Left cardiac atrium (tissue), 4 donors: ENCODE data around the gene SPEG. TPM values are rescaled to one million over a fixed set of nuclear protein-coding genes. Genes with fewer than 3 reads are reported as not detected.

Experiments
- ATAC-seq, 2 donors: fragments of 200-7000 bp; cut with Tn5 transposase; one replicate each; pipeline ENCODE4 v1.9.1; 2020; ENCODE audit warnings: mild to moderate bottlenecking in 2 of 2, moderate library complexity in 2 of 2
- DNase-seq: peaks from one replicate; pipeline ENCODE4 v3.0.0-alpha.2; 2020
- intact Hi-C, 2 donors: fragments of 100-400 bp; cut with DNase I; formaldehyde crosslinking; loops; one replicate each; pipeline versions ENCODE4 v1.14.1 to v1.15.1; 2022 to 2023
- total RNA-seq, 2 donors: library from RNA; stranded (reverse); fragmentation: NEBNext Ultra II Directional; extraction: Animal tissue kit (Norgen Biotek cat#: 25700); gene quantifications; one replicate each; pipeline ENCODE4 v1.2.1, GENCODE V29; 2021
- donor health status: DM: no; HTN: yes; CAD: no.
- donor health status: DM: no; HTN: yes; CAD: no; lungs with severe emphysema.
- donor health status: DM: yes; HTN: yes; CAD: no.
- donor health status: Dilated cardiomyopathy.

Gene SPEG
- total RNA-seq, 2 donors from 2014 or later, result 94.6 to 94.9 TPM

DNA sequence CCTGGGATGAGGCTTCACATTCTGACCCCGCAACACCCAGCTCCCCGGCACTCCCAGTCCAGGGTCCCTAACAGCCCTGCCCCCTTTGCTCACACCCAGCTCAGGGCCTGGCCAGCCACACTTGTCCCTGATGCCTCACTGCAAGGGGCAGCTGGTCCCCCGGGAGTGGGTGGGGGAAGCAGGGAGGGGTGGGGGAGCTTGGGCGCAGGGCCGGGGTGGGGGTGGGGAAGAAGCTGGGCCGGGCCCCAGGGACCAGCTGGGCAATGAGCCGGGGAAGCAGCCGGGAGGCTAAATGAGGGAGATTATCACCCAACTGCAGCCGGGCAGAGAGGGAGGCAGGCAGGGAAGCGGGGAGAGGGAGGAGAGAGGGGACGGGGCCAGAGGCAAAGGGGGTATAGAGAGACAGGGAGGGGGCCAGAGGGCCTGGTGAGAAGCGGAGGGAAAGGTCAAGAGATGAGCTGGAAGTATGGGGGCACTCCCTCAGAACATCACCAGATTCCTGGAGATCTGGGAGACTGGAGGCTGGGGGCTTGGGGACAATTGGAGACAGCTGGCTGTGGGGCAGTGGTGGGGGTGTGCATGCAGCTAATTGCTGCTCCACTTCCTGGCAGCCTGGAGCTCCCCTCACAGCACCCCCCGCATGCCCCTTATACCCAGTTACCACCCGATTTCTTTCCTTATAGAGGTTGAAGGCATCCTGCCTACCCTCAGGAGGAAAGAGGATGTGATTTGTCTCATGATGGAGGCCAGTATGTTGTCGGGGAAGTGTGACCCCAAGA, 77.1 kb downstream of the SPEG start:
- intact Hi-C loops, result no loop called here
- DNase-seq, result no peak
- no peak for ATAC-seq

DNA sequence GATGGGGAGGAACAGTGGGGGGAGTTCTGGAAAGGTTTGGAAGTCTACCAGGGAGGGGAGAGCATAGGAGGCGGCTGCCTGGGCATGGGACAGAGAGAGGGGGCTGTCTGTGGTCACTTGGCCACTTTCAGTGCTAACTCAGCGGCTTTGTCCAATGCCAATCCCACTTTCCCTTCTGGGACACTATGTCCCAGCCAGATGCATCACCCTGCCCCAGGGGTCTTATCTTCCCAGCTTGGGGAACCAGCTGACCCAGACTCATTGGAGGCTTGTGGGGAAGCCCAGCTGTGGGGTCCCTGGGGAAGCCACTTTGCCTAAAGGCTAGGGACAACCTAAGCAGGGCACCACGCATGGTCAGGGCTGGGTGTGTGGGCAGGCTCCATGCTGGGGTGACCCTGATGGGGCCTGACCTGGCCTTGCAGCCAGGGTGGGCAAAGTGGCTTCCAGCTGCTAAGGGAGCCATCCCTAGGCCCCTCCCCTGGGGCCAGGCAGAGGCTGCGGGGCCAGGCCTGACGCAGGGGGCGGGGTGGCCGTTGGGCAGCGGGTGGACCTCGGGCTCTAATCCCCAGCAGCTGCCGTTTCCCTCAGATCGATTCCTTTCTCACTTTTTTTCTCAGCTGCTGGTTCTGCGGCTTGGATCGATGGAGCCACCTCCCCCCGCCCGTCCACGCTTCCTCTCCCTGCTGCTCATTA, 78.0 kb downstream of the SPEG start:
- intact Hi-C loops, result no loop called here
- no peak for DNase-seq
- ATAC-seq, result no peak

DNA sequence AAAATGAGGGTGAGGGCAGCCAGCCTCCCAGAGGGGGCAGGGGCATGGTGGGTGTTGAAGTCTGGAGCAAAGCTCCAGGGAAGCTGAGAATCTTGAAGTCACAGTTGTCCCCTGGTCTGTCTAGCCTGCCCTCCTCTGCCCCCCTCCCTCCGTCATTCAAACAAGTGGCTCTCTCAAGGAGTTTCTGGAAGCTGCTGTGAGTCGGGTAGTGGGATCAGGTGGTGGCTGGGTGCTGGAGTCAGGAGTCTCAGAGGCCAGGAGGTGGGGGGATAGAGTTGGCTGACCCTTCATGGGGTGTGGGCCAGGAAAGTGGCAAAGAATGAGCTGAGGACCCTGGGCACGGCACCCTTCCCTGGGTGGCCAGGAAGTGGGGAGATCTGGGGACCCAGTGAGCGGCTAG, 79.1 kb downstream of the SPEG start:
- intact Hi-C loops, result no loop called here
- DNase-seq (no peak), ATAC-seq (no peak)

DNA sequence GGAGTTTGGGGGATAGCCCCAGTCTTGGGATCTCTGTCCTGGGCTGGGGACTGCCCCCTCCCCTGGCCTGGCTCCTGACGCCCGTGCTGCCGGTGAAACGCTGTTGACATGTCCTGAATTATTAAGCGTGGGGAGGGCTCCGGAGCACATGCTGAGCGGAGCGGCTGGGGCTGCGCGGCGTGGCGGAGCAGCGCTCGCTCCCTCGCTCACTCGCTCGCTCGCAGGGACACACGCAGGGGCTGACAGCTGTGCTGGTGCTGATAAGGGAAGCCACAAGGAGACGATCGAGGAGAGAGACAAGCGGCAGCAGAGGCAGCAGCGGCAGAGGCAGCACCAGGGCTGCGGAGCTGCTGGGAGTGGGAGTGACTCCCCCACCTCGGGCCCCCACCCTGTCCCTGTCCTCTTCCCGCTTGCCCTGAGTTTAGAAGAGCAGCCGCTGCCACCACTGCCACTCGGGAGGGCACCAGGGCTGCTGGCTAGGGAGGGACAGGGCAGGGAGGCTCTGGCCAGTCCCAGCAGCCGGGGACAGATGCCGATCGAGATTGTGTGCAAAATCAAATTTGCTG, 79.6 kb downstream of the SPEG start, which contains the start of gene ASIC4:
ASIC4 (plus strand) TSS at position 287 of the 566 bp plus-strand sequence; CDS start at position 530, 243 bp downstream.
- DNase-seq (no peak), ATAC-seq (peak; percentile 7 to 51)
- intact Hi-C loops, result no loop called here

DNA sequence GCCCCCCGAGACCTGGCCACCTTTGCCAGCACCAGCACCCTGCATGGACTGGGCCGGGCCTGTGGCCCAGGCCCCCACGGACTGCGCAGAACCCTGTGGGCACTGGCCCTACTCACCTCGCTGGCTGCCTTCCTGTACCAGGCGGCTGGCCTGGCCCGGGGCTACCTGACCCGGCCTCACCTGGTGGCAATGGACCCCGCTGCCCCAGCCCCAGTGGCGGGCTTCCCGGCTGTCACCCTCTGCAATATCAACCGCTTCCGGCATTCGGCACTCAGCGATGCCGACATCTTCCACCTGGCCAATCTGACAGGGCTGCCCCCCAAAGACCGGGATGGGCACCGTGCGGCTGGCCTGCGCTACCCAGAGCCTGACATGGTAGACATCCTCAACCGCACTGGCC, 80.2 kb downstream of the SPEG start:
- intact Hi-C loops, result no loop called here
- ATAC-seq (no peak), DNase-seq (no peak)

DNA sequence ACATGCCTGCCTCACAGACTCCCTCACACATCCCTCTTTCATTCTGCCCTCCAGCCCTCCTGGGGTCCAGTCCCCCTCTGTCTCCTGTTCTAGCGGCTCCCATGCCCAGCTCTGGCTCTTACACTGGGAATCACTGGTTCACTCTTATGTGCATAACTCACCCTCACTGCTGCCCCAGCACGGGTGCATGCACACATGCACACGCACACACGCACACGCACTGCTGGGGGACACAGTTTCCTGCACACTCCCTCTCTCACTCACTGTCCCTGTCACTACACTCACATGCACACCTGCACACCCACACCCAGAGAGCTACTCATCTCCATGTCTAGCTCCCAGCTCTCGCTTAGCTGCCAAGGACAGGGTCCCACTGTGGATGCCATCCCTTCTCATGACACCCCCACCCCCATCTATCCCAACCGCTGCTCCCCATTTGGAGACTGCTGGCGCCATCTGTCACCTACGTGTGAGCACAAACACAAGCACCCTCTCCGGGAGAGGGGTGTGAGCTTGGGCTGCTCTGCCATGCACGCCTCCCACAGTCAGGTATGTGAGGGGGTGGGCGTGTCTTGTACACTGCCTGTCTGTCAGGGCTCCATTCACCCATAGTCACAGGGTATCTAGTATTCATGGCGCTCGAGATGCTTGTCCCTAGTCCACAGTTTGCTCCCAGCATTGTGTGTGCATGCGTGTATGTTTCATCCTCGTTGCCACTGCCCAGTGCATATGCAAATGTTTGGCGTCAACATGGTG, 81.4 kb downstream of the SPEG start:
- ATAC-seq (no peak), DNase-seq (no peak)
- intact Hi-C loops, result no loop called here

DNA sequence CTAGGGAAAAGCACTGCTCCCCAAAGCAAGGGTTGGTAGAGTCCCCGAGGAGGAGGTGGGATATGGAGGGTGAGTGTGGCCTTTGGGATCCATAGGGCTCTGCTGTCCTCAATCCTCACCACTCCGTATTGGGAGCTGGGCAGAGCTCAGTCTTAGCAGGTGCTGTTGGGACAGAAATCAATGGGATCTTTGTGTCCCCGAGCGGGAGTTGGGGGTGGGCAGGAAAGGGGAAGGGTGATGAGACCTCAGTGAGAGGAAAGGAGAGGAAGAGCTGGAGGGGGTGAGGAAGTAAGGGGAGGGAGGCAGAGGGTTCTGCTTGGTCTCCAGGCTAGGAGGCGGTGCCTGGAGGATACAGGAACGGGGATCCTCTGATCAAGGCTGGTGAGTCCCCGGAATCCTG, 82.2 kb downstream of the SPEG start:
- intact Hi-C loops, result no loop called here
- DNase-seq, result no peak
- no peak for ATAC-seq

DNA sequence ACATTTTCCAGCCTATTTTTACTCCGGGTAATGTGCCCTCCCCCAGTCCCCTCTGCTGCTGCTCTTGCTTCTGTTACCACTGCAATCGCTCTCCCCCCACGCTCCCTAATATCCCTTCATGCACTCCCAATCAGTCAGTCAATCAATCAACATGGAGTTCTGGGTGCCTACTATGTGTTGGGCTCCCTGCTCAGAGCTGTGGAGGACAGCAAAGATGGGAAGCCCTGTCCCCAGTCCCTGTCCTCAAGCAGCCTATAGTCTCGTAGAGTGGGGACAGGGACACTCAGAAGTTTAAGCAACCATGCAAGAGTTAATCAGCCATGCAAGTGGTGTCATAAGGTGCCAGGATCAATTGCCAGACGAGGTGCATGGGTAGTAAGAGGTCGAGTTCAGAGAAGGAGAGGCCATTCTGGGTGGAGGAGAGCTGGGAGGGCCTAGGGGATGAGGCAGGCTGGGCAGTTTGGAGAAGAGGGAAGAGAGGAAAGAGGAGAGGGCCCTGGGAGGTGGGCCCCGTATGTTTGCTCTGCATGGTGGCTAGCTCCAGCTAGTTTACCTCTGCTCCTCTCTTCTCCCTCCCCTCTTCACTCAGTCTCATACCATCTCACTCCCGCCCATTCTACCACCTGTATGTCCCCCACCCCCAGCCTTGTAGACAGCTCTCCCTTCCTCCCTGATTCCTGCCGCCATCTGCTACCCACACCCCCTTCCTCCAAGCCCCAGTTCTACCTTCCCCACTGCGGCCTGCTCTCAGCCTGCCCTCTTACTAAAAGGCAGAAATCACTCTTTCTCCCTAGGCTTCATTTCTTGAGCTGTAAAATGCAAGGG, 83.5 kb downstream of the SPEG start:
- intact Hi-C loops, result no loop called here
- no peak for DNase-seq
- ATAC-seq, result no peak

DNA sequence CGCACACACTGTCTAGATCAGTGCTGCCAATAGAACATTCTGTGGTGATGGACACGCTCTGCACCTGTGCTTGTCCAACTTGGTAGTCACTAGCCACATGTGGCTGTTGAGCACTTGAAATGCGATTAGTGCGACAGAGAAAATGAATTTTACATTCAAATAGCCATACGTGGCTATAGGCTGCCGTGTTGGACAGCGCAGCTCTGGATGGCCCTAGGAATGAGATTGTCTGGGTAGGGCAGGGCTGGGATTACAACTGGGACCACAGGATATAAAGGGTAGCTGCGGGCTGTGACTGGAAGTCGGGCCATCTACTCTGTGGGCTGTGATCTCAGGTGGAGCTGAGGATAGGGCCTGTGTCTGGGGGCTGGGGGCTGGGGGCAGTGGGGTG, 84.9 kb downstream of the SPEG start:
- DNase-seq (no peak), ATAC-seq (no peak)
- intact Hi-C loops, result no loop called here

DNA sequence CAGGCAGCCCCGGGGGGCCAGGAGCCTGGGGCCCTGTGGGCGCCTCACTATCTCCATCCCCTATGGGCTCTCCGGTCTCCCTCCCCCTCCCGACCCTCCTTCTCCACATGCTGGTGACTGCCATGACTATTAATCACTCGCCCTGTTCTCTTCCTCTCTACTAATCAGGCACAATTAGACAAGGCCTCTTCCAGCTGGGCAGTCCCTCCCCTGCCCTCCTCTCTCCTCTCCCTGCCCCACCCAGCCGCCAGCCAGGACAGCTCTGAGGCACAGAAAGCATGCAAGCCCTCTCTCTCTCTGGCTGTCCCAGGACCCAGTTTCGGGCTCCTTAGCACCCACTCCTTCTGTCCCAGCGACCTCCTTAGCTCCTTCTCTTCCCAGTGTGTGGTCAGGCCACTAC, 85.4 kb downstream of the SPEG start:
- DNase-seq (no peak), ATAC-seq (peak; percentile 45 to 48)
- intact Hi-C loops, result no loop called here

DNA sequence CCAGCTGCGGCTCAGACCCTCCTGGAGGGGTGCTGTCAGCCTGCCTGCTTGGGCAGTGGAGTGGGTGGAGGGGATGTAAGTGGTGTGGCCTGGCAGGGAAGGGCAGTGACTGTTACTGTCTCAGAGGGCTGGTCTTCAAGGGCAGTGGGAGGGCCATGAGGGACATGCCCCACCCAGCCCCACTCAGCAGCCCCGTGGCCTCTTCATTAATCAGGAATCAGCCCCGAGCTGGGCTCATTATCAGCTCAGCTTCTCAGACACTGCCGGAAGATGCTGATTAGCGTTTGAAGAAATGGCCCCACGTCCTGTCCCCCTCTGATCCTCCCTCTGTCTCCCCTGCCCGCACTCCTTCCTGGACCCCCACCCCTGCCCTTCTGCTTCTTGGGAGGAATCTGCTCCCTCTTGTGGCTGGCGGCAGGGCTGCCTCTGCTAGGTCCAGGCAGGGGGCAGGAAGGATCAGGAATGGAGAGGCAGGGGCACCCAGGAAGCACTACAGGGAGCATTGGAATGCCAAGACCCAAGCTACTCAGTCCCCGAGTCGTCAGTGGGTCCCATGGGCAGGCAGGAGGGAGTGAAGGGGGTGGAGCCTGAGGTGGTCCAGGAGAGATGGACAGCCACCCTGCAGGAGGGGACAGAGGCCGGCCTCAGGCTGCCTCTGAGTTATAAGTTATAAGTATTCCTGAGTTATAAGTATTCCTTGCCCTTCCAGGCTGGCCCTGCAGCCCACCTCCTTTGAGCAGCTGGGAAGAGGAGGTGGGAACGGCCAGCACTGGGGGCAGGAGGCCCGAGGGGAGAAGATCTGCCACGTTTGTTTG, 86.6 kb downstream of the SPEG start:
- intact Hi-C loops, result no loop called here
- DNase-seq (peak; percentile 51), ATAC-seq (peak; percentile 74 to 82)

DNA sequence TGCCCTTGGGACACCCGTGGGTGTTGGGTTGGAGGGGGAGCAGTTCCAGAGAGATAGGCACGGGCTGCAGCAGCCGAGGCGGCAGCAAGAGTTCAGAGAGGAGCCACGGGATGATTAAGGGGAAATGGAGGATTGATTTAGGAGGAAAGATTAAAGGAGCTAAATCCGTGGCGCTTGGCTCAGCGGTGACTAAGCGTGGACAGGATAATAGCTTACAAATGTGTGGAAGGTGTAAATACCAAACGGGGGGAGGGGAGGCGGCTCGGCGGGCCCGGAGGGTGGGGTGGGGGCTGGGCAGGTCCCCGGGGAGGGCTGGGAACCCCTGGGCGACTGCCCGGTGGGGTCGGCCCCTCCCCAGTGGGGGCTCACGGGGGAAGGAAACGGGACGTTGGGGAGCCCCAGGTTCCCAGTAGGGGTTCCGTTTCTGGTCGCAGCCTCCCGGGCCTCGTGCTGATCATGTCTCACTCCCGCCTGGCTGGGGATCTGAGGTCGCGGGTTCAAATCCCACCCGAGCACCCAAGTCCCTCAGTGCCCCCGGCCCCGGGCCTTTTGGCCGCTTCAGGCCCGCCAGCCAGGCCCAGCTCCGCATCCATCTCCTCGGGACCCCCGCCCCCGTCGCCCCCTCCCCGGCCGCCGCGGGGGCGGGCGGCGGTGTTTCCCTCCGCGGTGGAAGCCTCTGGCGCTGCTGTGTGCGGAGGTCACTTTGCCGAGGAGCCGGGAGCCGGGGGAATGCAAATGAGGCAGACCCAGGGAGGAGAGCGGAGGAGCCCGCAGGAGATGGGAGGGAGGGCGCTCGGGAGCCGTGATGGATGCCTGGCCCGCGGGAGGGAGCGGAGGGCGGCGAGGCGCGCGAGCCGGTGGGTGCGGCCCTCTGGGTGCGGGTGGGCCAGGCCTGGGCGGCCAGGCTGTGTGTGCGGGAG, 87.7 kb downstream of the SPEG start:
- intact Hi-C loops, result no loop called here
- peak; percentile 14 to 50 for ATAC-seq

DNA sequence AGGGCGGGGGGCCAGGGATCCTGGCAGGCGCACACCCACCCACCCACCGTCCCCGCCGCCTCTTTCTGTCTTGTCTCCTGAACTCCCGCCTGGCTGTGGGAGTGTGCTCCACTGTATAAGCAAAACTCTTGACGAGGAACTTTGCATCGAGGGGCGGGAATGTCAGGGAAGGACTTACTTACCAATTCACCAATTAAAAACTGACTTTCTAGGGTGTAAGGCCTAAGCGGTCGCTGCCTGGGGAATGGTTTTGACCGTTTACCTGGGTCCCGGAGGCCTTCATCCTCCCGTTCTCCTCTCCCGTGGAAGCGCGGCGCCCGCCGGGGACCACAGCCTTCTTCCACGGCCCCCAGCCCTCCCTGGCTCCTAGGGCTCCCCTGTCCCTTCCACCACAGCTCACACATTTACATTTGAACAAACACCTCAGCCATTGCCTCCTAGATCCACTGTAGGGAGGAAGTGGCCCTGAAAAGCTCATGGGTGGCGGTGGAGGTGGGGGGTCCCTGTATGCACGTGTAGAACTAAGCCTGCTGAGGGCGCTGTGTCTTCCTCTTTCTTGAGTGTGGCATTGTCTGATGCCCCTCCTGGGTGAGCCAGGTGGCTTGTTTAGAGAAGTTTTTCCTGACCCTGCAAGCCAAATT, 88.5 kb downstream of the SPEG start:
- DNase-seq (no peak), ATAC-seq (no peak)
- intact Hi-C loops, result no loop called here

More for the DNA sequence above, 87.7 kb downstream of the SPEG start:
- peak; percentile 54 for DNase-seq

DNA sequence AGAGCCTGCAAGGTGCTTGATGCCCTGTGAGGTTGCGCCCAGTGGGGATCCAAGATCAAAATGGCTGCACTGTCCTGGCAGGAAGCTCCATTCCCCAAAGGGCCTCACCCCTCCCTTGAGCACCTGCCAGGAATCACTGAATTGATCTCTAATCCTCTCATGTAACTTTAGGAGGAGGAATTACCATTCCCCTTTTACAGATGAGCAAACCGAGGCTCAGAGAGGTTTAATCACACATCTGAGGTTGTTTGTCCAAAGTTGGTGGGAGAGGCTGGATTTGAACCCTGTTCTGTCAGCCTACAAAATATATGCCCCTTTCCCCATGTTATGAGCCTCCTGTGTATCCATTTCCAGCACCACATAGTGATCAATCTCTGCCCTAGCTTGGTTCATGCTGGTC, 90.2 kb downstream of the SPEG start:
- intact Hi-C loops, result loop anchor here (1.0 to 5.0 kb wide), 3 partner anchors 25 to 53 kb away; no protein-coding TSS in a partner anchor
- ATAC-seq (no peak), DNase-seq (no peak)

DNA sequence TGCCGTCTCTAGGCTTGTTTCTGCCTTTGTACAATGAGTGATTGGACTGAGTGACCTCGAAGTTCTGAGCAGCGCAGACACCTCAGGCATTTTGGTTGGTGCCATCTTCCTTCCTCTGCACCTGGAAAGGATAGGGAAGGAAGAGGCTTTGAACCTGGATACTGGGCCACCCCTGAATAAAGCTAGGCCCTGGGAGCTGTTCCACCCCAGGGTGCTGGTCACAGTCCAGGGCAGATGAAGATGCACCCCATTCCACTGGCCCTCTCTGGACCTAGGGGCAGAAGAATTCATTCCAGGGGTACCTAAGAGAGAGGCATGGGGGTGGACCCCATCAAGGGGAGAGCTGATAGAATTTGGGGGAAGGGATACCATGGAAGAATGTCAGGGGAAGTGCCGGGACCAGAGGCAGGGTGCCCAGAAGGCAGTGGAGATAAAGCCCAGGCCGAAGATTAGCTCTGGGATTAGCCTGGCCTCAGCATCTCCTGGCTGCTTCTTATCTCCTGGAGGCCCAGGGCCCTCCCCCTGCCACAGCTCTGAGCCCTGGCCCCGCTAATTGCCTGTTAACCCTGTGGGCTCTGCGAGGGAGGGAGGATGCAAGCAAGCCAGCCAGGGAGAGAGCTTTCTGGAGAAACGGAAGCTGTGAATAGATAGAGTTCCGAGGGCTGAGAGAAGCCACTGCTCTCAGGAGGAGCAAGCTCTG, 91.0 kb downstream of the SPEG start:
- ATAC-seq (peak; percentile 17 to 33), DNase-seq (no peak)
- intact Hi-C loops, result loop anchor here (5.0 kb wide), 2 partner anchors 48 to 53 kb away; no protein-coding TSS in a partner anchor
